VCaP (cell line): ENCODE data around the gene CSNK2A3.

Source experiments
- H3K27ac ChIP-seq: fragments of 450-650 bp; 2 replicates; pipeline ENCODE4 v1.5.1; 2017
- TF ChIP-seq, protein P1 (sequence below): fragments of 450-650 bp; conservative IDR thresholded peaks from 2 replicates; pipeline ENCODE4 v1.5.1; 2017; ENCODE audit warnings: mild to moderate bottlenecking, moderate library complexity

The CSNK2A3 gene

DNA sequence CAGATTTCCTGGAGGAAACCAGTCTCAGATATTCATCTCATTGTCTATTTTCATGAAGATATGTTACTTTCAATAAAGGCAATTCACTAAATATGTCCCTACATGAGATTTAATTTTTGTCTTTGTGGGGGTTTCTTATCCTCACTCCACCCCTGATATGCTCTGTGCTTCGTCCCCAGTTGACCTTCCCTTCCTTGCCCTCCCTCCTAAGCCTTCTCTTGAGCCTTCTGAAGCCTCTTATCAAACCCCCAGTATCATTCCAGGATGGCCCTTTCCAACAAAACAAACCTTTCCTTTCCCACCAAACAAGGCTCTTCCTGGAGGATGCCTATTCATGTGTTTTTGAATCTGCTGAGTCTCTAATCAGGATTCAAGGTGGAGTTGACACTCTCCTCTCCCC lies 44.8 kb downstream of the CSNK2A3 start:
- TF ChIP-seq, protein P1, sequence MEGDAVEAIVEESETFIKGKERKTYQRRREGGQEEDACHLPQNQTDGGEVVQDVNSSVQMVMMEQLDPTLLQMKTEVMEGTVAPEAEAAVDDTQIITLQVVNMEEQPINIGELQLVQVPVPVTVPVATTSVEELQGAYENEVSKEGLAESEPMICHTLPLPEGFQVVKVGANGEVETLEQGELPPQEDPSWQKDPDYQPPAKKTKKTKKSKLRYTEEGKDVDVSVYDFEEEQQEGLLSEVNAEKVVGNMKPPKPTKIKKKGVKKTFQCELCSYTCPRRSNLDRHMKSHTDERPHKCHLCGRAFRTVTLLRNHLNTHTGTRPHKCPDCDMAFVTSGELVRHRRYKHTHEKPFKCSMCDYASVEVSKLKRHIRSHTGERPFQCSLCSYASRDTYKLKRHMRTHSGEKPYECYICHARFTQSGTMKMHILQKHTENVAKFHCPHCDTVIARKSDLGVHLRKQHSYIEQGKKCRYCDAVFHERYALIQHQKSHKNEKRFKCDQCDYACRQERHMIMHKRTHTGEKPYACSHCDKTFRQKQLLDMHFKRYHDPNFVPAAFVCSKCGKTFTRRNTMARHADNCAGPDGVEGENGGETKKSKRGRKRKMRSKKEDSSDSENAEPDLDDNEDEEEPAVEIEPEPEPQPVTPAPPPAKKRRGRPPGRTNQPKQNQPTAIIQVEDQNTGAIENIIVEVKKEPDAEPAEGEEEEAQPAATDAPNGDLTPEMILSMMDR: no peak

DNA sequence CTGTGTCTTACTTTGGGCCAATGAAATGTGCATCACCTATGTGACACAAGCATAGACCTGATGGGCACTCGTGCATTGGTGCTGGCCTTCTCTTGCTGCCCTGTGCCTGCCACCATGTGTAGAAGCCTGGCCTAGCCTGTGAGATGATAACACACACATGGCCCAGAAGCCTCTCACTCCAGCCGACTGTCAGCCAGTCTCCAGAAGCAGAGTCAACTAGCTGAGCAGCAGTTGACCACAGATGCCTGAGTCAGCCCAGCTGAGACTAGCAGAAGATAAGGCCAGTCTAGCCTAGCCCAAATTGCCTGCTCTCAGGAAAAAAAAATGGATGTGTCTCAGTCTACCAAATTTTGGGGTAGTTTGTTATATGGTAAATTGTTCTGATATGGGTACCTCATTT lies 46.2 kb downstream of the CSNK2A3 start:
- H3K27ac ChIP-seq: no peak overlapping the region
- TF ChIP-seq, protein P1: no peak

More for the DNA sequence above, 44.8 kb downstream of the CSNK2A3 start:
- no peak overlapping the region for H3K27ac ChIP-seq

DNA sequence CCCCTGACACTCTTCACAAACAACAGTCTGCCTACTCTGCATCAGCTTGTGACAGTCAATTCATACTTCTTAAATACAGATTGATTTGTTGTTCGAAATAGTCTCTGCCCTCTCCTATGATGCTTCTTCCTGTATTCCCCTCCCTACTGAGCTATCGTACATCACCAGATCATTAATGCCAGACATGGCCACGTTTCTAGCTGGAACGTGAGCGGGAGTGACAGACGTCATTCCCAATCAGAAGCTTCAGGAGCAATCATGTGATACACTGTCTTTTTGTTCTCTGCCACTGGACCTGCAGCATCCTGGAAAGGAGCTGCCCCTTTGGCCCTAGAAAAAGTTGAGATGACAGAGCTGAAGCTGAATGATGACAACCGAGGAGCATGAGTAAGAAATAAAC lies 48.5 kb downstream of the CSNK2A3 start:
- H3K27ac ChIP-seq: no peak overlapping the region
- TF ChIP-seq, protein P1: no peak

DNA sequence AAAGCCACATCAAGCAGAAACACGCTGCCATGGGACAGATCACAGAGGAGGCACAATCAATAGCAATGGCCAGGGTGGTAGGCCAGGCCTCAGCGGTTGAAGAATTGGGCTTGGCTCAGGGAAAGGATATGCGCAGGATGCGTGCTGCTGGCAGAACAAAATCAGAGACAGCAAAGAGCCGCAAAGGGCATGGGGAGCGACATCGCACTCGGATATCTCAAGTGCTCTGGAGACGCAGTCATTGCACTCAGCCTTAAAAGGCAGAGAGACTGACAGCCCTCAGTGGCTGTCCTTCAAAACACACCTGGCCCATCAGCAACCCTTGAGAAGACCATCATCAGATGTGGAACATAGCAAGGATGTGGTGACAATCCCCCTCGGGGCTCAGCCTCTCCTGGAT lies 50.5 kb downstream of the CSNK2A3 start:
- TF ChIP-seq, protein P1: no peak

More for the DNA sequence above, 50.5 kb downstream of the CSNK2A3 start:
- H3K27ac ChIP-seq: no peak overlapping the region
